H1 (cell line): ENCODE data around the gene SMARCC2.

ENCODE experiments used
- ATF2 ChIP-seq: IDR thresholded peaks from 2 replicates; pipeline ENCODE4 v1.6.1; 2012; ENCODE audit warnings: low read length, inconsistent platforms
- CHD2 ChIP-seq: IDR thresholded peaks from 2 replicates; pipeline ENCODE4 v1.6.1; 2012; ENCODE audit warnings: low read length, improper control_type of control experiment
- EP300 ChIP-seq, 2 experiments: IDR thresholded peaks; 1 replicate in 1 of 2; 2 replicates in 1 of 2; pipeline ENCODE4 v1.6.1; 2011 to 2012; ENCODE audit warnings: low read depth in 2 of 2, low read length in 2 of 2, mild to moderate bottlenecking in 2 of 2, borderline replicate concordance in 1 of 2, inconsistent platforms in 1 of 2, moderate library complexity in 1 of 2
- EZH2 ChIP-seq: fragments of 200-600 bp; sonication (generic); IDR thresholded peaks from 2 replicates; pipeline ENCODE4 v1.7.1; 2012; ENCODE audit warnings: low read depth, mild to moderate bottlenecking, moderate library complexity, low read length, inconsistent platforms; ENCODE audit not compliant: severe bottlenecking
- GABPA ChIP-seq: IDR thresholded peaks from 2 replicates; pipeline ENCODE4 v1.6.1; 2011; ENCODE audit warnings: mild to moderate bottlenecking, low read length, moderate library complexity, borderline replicate concordance; ENCODE audit not compliant: insufficient read depth
- KDM5A ChIP-seq: fragments of 200-600 bp; IDR thresholded peaks from 2 replicates; pipeline ENCODE4 v1.7.1; 2012; ENCODE audit warnings: mild to moderate bottlenecking, low read length, inconsistent platforms, mixed read lengths
- POLR2A ChIP-seq, 2 experiments: IDR thresholded peaks; 1 replicate in 1 of 2; 2 replicates in 1 of 2; pipeline ENCODE4 v1.6.1; 2011; ENCODE audit warnings: low read depth in 2 of 2, low read length in 2 of 2, mild to moderate bottlenecking in 2 of 2; ENCODE audit errors: control extremely low read depth in 1 of 2
- RFX5 ChIP-seq: IDR thresholded peaks from 2 replicates; pipeline ENCODE4 v1.6.1; 2011; ENCODE audit warnings: low read depth, low read length, improper control_type of control experiment, borderline replicate concordance
- SIX5 ChIP-seq: IDR thresholded peaks from 2 replicates; pipeline ENCODE4 v1.6.1; 2011; ENCODE audit warnings: mild to moderate bottlenecking, low read depth, low read length
- TAF1 ChIP-seq: IDR thresholded peaks from 2 replicates; pipeline ENCODE4 v1.6.1; 2011; ENCODE audit warnings: mild to moderate bottlenecking, low read depth, low read length
- TAF7 ChIP-seq: optimal IDR thresholded peaks from 2 replicates; pipeline ENCODE3; 2011; ENCODE audit warnings: low read depth, mild to moderate bottlenecking, inconsistent platforms, low read length, moderate library complexity, borderline replicate concordance
- YY1 ChIP-seq: IDR thresholded peaks from 2 replicates; pipeline ENCODE4 v1.6.1; 2011; ENCODE audit warnings: low read depth, mild to moderate bottlenecking, low read length
- ZNF274 ChIP-seq: IDR thresholded peaks from 2 replicates; pipeline ENCODE4 v1.7.0; 2012; ENCODE audit warnings: low read length, borderline replicate concordance; ENCODE audit errors: extremely low read depth
- TF ChIP-seq, protein P1 (sequence below), 3 experiments: IDR thresholded peaks; 1 replicate in 2 of 3; 2 replicates in 1 of 3; pipeline versions ENCODE4 v1.5.1 to v1.6.1; 2011; ENCODE audit warnings: low read length in 3 of 3, mild to moderate bottlenecking in 3 of 3, inconsistent platforms in 2 of 3, low read depth in 1 of 3, moderate library complexity in 1 of 3; ENCODE audit not compliant: insufficient read depth in 1 of 3; ENCODE audit errors: control extremely low read depth in 1 of 3

DNA sequence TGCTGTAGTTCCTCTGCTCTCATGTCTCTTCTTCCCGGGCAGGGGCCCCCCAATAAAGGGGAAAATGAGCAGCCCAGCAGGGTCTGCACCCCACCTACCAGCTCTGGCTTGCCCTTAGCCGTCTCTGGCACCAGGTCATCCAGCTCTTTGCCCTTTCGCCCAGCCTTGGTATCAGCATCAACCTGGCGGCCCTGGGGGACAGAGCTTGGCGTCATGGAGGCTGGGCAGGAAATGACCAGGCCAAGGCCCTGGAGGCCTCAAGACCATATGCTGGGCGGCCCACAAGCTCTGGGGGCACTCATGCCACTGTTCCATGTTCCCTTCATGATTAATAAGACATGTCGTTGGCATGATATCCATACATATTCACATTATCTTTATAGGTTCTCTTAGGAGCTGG, 16.4 kb downstream of the SMARCC2 start:
- TF ChIP-seq, protein P1, sequence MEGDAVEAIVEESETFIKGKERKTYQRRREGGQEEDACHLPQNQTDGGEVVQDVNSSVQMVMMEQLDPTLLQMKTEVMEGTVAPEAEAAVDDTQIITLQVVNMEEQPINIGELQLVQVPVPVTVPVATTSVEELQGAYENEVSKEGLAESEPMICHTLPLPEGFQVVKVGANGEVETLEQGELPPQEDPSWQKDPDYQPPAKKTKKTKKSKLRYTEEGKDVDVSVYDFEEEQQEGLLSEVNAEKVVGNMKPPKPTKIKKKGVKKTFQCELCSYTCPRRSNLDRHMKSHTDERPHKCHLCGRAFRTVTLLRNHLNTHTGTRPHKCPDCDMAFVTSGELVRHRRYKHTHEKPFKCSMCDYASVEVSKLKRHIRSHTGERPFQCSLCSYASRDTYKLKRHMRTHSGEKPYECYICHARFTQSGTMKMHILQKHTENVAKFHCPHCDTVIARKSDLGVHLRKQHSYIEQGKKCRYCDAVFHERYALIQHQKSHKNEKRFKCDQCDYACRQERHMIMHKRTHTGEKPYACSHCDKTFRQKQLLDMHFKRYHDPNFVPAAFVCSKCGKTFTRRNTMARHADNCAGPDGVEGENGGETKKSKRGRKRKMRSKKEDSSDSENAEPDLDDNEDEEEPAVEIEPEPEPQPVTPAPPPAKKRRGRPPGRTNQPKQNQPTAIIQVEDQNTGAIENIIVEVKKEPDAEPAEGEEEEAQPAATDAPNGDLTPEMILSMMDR (IDR thresholded peaks at IDR 0.05; ENCODE audit: control extremely low read depth in 1 of 3, insufficient read depth in 1 of 3, low read depth in 1 of 3, low read length in 3 of 3), result no peak
- no peak for TF ChIP-seq ZNF274
- no peak for TF ChIP-seq POLR2A (IDR thresholded peaks at IDR 0.05; ENCODE audit: control extremely low read depth in 1 of 2, low read depth in 2 of 2, low read length in 2 of 2)
- TF ChIP-seq GABPA, result no peak
- no peak for TF ChIP-seq RFX5
- TF ChIP-seq TAF1, result no peak
- no peak for TF ChIP-seq SIX5
- TF ChIP-seq TAF7, result no peak
- no peak for TF ChIP-seq EZH2
- TF ChIP-seq KDM5A, result no peak
- no peak for TF ChIP-seq ATF2
- no peak for TF ChIP-seq CHD2
- TF ChIP-seq EP300 (IDR thresholded peaks at IDR 0.05; ENCODE audit: borderline replicate concordance in 1 of 2, low read depth in 2 of 2, low read length in 2 of 2), result no peak
- TF ChIP-seq YY1, result no peak
